ENCODE measurements around the gene CFP.
"Not testable (repeated sequence)": the region's sequence is repeated elsewhere in the genome, so short reads cannot be mapped to it uniquely, and the experiment has no call there.

The CFP gene

GRCh38 chrX:47629419-47630200 lies at the start of gene CFP:
Gene CFP, minus strand, starts transcription at chrX:47629930. Its CDS starts 86 bp downstream, at chrX:47629844.
- no peak for DNase-seq

- not testable (repeated sequence) for DNase-seq
Measured at GRCh38 chrX:47675959-47676859, 46.5 kb upstream of the CFP start.

GRCh38 chrX:47674776-47675175 lies 45.0 kb upstream of the CFP start:
- no peak for DNase-seq

- not testable (repeated sequence) for DNase-seq
Measured at GRCh38 chrX:47665797-47666196, 36.1 kb upstream of the CFP start.

GRCh38 chrX:47664737-47665136 lies 35.0 kb upstream of the CFP start:
- peak; percentile 11 for DNase-seq

GRCh38 chrX:47662144-47662657 lies 32.5 kb upstream of the CFP start:
- DNase-seq, result peak; percentile 77

- DNase-seq, result no peak
Measured at GRCh38 chrX:47661539-47661938, 31.8 kb upstream of the CFP start.

GRCh38 chrX:47659421-47659726 lies 29.6 kb upstream of the CFP start:
- no peak for DNase-seq

GRCh38 chrX:47658684-47659420 lies 29.1 kb upstream of the CFP start, which contains the start of gene UXT:
Gene UXT, minus strand, starts transcription at chrX:47659180. Its CDS starts 253 bp downstream, at chrX:47658927.
- DNase-seq, result peak; percentile 96

GRCh38 chrX:47658301-47658683 lies 28.6 kb upstream of the CFP start:
- DNase-seq, result no peak

- DNase-seq, result no peak
Measured at GRCh38 chrX:47651043-47651905, 21.5 kb upstream of the CFP start.

GRCh38 chrX:47650164-47651042 lies 20.7 kb upstream of the CFP start, which contains the start of gene ELK1:
Gene ELK1, minus strand, starts transcription at chrX:47650563. Its CDS starts 9,122 bp downstream, at chrX:47641441.
- DNase-seq, result peak; percentile 91

GRCh38 chrX:47649781-47650163 lies 20.0 kb upstream of the CFP start:
- DNase-seq, result no peak

GRCh38 chrX:47649271-47649670 lies 19.5 kb upstream of the CFP start:
- DNase-seq, result no peak

- peak; percentile 20 for DNase-seq
Measured at GRCh38 chrX:47648376-47648775, 18.6 kb upstream of the CFP start.

- no peak for DNase-seq
Measured at GRCh38 chrX:47646636-47647035, 16.9 kb upstream of the CFP start.

GRCh38 chrX:47645530-47645929 lies 15.8 kb upstream of the CFP start:
- no peak for DNase-seq

GRCh38 chrX:47644557-47645091 lies 14.9 kb upstream of the CFP start:
- DNase-seq, result no peak

GRCh38 chrX:47643926-47644325 lies 14.2 kb upstream of the CFP start:
- no peak for DNase-seq

GRCh38 chrX:47638816-47639215 lies 9.1 kb upstream of the CFP start:
- no peak for DNase-seq

Data from activated CD4-positive, alpha-beta T cell treated with anti-CD3 and anti-CD28 coated beads for 48 hours (primary cell).